ENCODE data around the gene DPH2. TPM values are rescaled to one million over a fixed set of nuclear protein-coding genes. Genes with fewer than 3 reads are reported as not detected.

Gene DPH2
- total RNA-seq, 1 donor from 2014 or later = 69.3 TPM

GRCh38 chr1:43981636-43982035 is 11.8 kb downstream of the DPH2 start:
- H3K4me3 ChIP-seq = no peak overlapping the region
- H3K4me1 ChIP-seq = peaks cover 1 to 14% of the 10 kb centered on the region in 2 donors
- no peak for TF ChIP-seq CTCF (IDR thresholded peaks at IDR 0.05)
- H3K27ac ChIP-seq = no peak overlapping the region
- DNase-seq (ENCODE audit: low spot score in 2 of 2) = no peak
- H3K9me3 ChIP-seq = no peaks in the 10 kb centered on the region
- H3K27me3 ChIP-seq = no peaks in the 10 kb centered on the region
- H3K36me3 ChIP-seq = peaks cover 6 to 13% of the 10 kb centered on the region in 2 donors
- intact Hi-C loops (cut with DNase I) = no loop called here

- TF ChIP-seq CTCF (IDR thresholded peaks at IDR 0.05) = no peak
- no peak overlapping the region for H3K27ac ChIP-seq
- no peak overlapping the region for H3K4me3 ChIP-seq
- peaks cover 0 to 8% of the 10 kb centered on the region in 2 donors for H3K4me1 ChIP-seq
- intact Hi-C loops (cut with DNase I) = no loop called here
- H3K9me3 ChIP-seq = no peaks in the 10 kb centered on the region
- DNase-seq (ENCODE audit: low spot score in 2 of 2) = no peak
- H3K27me3 ChIP-seq = no peaks in the 10 kb centered on the region
- H3K36me3 ChIP-seq = peaks cover 2 to 7% of the 10 kb centered on the region in 2 donors
Measured at GRCh38 chr1:43982241-43982640, 12.4 kb downstream of the DPH2 start.

GRCh38 chr1:43982808-43983207 is 13.0 kb downstream of the DPH2 start:
- H3K9me3 ChIP-seq = no peaks in the 10 kb centered on the region
- H3K27me3 ChIP-seq = no peaks in the 10 kb centered on the region
- intact Hi-C loops (cut with DNase I) = no loop called here
- H3K36me3 ChIP-seq = peaks cover 0 to 3% of the 10 kb centered on the region in 2 donors
- DNase-seq (ENCODE audit: low spot score in 2 of 2) = no peak
- TF ChIP-seq CTCF (IDR thresholded peaks at IDR 0.05) = no peak
- H3K4me3 ChIP-seq = no peak overlapping the region
- H3K4me1 ChIP-seq = peaks cover 0 to 7% of the 10 kb centered on the region in 2 donors
- no peak overlapping the region for H3K27ac ChIP-seq

GRCh38 chr1:43983253-43983899 is 13.6 kb downstream of the DPH2 start:
- DNase-seq (ENCODE audit: low spot score in 2 of 2) = no peak
- intact Hi-C loops (cut with DNase I) = no loop called here
- Histone ChIP-seq H3K36me3 (no peaks in the 10 kb centered on the region), H3K27ac (no peak overlapping the region), H3K4me3 (no peak overlapping the region), H3K4me1 (peaks cover 0 to 4% of the 10 kb centered on the region in 2 donors), H3K9me3 (no peaks in the 10 kb centered on the region), H3K27me3 (no peaks in the 10 kb centered on the region)
- no peak for TF ChIP-seq CTCF (IDR thresholded peaks at IDR 0.05)

GRCh38 chr1:43984855-43985254 is 15.0 kb downstream of the DPH2 start:
- DNase-seq (ENCODE audit: low spot score in 2 of 2) = no peak
- Histone ChIP-seq H3K9me3 (no peaks in the 10 kb centered on the region), H3K27me3 (no peaks in the 10 kb centered on the region), H3K27ac (no peak overlapping the region), H3K4me3 (no peak overlapping the region), H3K36me3 (no peaks in the 10 kb centered on the region), H3K4me1 (no peaks in the 10 kb centered on the region)
- intact Hi-C loops (cut with DNase I) = no loop called here
- TF ChIP-seq CTCF (IDR thresholded peaks at IDR 0.05) = no peak

Data from ascending aorta (tissue), 2 donors.